NCI-H2227 treated with DMSO at 0.1 percent for 48 hours (cell line): ENCODE measurements around the gene TP53TG5.

Experiments used
- DNase-seq: peaks from one replicate; lab custom pipeline; 2025; lab: John Stamatoyannopoulos, UW

TP53TG5 gene

GRCh38 chr20:45323731-45324130 lies 54.4 kb downstream of the TP53TG5 start:
- no peak for DNase-seq

DNA sequence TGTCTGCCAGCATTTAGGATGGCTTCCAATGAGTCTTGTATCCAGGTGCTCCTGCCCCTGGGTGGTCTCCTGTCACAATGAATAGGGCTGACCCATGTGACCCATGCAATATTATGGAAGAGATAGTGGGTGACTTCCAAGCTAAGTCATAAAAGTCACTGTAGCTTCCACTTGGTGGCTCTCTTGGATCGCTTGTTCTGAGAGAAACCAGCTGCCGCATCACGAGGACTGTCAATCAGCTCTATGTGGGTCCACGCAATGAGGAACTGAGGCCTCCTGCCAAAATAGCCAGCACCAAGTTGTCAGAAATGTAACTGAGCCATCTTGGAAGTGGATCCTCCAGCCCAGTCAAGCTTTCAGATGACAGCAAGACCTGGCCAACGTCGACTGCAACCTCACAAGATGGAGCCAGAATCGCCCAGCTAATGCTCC lies 55.2 kb downstream of the TP53TG5 start:
- no peak for DNase-seq
